ENCODE measurements around the gene NUP205.

Gene NUP205

GRCh38 chr7:135552148-135552547 is 5.6 kb upstream of the NUP205 start:
- DNase-seq, result no peak

DNA sequence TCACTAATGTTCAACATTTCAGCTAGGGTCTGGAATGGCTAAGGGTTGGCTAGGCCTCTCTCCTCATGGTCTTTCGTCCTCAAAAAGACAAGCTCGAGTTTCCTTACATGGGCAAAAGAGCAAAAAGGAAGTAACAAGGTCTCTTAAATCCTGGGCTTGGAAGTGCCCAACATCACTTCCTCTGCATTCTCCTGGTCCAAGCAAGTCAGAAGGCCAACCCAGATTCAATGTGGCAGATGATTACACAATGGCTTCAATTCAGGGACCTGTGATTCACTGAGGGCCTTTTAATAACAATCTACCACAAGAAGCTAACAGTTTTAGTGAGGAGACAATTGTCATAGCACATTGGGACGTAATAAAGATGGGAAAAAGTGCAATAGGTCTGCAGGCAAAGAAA is 4.4 kb upstream of the NUP205 start:
- no peak for DNase-seq

GRCh38 chr7:135558337-135558767 is 635 bp downstream of the NUP205 start:
- peak; percentile 53 for DNase-seq

DNA sequence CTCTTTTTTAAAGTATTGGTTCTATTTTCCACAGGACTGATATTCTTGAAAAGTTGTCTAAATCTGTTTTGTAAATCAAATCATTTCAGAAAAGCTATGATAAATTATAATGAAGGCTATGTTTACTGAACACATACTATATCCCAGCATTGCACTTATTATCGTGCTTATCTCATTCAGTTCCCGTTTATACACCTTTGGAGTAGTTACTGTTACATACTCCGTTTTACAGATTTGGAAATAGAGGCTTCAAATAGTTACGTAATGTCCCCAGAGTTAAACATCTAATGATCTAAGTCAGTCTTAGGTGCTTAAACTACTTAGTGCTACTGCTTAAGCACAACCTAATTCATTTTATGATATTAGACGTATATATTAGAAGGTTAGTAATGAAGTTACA is 1.2 kb downstream of the NUP205 start:
- no peak for DNase-seq

DNA sequence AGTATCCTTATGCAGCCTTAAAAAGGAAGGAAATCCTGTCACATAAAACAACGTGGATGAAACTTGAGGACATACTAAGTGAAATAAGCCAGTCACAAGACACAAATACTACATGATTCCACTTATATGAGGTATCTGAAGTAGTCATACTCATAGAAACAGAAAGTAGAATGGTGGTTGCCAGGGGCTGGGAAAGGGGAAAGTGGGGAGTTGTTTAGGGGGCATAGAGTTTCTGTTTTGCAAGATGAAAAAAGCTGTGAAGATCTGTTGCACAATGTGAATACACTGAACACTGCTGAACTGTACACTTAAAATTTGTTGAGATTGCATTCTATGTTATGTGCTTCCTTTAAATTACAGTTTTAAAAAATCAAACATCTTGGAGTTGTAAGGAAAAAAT is 2.9 kb downstream of the NUP205 start:
- no peak for DNase-seq

- DNase-seq, result no peak
These were observed 5.0 kb downstream of the NUP205 start for GRCh38 chr7:135562720-135563119.

GRCh38 chr7:135571834-135572233 is 14.1 kb downstream of the NUP205 start:
- DNase-seq, result no peak

DNA sequence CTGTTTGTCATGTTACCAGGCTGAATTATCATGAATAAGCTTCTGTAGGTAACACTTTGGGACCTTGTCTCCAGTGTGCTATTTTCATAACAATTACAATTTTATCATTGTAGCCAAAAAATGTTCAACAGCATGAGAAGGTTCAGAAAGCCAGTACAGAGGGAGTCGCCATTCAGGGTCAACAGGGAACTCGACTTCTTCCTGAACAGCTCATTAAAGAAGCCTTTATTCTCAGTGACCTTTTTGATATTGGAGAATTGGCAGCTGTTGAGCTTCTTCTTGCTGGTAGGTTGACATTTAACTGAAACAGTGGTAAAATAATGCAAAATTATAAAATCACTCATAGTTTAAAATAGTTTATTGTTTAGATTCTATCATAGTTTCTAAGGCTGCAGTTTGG is 15.8 kb downstream of the NUP205 start:
- DNase-seq, result no peak

- DNase-seq, result no peak
These were observed 17.6 kb downstream of the NUP205 start for GRCh38 chr7:135575296-135575695.

DNA sequence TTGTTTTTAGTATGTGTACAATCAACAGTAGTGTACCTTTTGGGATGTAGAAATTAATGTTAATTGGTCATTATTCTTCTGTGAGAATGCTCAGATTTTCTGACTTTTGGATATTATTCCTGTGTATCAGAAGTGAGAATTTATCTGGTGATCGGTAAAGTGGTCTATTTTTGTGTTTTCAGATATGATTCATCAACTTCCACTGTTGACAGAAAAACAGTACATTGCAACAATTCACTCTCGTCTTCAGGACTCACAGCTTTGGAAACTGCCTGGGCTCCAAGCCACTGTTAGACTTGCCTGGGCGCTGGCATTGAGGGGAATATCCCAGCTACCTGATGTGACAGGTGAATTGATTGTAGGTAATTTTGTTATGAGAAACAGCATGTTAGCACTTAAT is 20.9 kb downstream of the NUP205 start:
- DNase-seq, result no peak

DNA sequence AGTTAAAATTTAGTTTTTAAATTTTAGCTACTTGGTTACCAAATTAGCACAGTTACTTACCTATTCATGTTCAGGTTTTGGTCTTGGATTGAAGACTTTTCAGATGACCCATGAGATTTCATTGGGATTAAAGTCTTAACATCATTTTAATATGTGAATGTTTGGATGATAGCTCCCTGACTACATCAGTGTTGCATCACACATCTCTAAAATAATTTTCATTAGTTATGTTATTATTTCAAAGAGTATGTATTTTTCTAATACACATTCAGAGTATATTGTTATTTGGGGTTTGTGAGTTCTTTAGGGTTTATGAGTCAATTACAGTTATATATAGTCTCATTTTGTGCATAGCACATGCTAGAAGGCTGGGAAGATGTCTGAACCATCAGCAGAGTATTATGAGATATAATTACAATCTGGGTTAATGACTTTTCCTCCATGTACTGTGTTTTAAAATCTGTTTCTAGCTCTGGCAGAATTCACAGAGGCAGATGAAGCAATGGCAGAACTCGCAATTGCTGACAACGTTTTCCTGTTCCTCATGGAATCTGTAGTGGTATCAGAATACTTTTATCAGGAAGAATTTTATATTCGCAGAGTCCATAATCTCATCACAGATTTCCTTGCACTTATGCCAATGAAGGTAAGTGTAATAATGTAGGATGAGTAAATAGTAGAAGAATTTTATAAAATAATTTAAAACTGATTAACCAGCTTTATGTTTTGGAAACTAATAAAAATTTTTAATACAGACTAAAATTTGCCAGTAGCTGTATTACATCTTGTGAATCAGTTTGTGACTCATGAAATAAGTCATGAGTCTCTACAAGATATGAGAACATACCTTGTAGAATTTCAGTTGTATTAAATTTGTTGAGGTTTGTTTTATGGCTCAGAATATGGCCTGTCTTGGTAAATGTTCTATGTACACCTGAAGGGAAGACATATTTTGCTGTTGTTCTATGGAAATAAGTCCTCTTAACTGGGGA is 26.9 kb downstream of the NUP205 start:
- no peak for DNase-seq

- no peak for DNase-seq
These were observed 39.6 kb downstream of the NUP205 start for GRCh38 chr7:135597181-135597925.

GRCh38 chr7:135597926-135598305 is 40.2 kb downstream of the NUP205 start:
- DNase-seq, result no peak

DNA sequence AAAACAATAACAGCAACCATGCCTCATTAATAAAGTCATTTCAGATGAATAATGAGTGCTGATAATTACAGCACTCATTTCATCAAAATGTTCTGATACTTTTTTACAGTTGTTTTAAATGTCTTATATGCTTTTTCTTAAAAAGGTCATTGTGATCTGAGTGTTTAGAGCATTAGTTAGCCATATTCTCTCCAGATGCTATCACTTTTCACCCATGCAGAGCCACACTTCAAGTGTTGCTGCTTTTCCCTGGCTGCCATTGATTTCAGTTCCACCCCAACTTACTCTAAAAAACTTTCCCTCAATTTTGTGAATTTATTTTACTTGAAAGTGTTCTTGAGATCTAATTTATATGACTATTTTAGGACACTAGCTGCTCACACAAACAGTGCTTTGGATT is 41.8 kb downstream of the NUP205 start:
- no peak for DNase-seq

GRCh38 chr7:135600226-135600625 is 42.5 kb downstream of the NUP205 start:
- no peak for DNase-seq

DNA sequence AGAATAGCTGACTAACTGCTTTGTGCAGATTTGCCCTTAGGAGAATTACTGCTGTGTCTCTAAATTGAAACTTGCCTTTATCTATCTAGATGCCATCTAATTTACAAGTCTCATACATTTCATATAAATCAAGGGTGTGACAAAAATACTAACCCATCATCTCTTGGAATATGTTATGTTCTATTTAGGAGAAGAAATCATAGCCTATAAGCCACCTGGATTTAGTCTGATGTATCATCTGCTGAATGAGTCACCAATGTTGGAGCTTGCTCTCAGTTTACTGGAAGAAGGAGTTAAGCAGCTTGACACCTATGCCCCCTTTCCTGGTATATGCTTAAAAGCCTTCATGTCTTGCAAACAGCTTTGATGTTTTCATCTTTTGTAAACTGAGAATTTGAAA is 43.5 kb downstream of the NUP205 start:
- no peak for DNase-seq

DNA sequence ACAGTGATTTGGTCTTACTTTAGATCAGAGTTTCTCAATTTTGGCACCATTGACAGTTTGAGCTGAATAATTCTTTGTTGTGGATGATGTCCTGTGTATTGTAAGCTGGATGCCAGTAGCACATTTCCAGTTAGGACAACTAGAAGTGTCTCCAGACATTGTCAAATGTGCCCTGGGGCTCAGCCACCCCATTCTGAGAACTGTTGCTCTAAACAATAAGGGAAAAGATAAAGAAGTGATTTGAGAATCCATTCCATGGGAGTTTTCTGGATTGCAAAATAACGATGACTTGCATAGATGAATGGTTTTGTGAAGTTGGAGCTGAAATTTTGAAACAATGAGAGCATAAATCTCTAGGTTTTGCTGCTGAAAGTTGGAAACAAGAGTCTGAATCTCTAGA is 44.6 kb downstream of the NUP205 start:
- no peak for DNase-seq

- no peak for DNase-seq
These were observed 58.4 kb downstream of the NUP205 start for GRCh38 chr7:135616136-135616535.

DNA sequence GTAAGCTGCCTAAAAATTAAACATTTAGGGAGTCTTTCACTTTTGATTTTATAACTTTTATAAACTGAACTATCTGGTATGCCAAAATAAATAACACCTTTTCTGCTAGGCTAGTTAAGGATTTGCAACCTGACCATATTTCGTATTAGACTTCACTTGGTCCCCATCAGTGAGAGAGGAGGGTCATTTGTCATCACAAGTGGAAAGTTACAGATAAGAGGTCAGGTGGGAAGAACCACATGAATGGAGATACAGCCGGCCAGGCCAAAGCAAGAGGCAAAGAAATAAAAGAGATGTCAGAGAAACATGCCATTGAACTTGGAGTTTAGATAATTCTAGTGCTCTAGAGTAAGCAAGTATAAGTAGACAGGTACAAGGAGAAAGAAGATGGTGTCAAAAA is 60.1 kb downstream of the NUP205 start:
- DNase-seq, result no peak

DNA sequence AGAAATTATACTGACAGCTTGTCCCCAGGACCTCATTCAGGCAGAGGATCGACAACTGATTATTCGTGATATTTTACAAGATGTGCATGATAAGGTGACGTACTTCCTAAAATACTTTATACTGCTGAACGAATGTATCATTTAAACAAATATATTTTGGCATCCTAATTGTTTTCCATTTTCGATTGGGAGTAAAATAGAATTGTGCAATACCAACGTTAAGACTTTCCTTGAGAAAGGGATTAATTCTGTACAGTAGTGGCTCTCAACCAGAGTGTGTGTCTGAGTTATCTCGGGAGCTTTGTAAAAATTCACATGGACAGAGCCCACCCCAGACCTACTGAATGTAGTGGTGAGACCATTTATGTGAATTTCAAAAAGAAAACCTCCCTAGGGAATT is 60.8 kb downstream of the NUP205 start:
- DNase-seq, result no peak

GRCh38 chr7:135620447-135620846 is 62.7 kb downstream of the NUP205 start:
- no peak for DNase-seq

DNA sequence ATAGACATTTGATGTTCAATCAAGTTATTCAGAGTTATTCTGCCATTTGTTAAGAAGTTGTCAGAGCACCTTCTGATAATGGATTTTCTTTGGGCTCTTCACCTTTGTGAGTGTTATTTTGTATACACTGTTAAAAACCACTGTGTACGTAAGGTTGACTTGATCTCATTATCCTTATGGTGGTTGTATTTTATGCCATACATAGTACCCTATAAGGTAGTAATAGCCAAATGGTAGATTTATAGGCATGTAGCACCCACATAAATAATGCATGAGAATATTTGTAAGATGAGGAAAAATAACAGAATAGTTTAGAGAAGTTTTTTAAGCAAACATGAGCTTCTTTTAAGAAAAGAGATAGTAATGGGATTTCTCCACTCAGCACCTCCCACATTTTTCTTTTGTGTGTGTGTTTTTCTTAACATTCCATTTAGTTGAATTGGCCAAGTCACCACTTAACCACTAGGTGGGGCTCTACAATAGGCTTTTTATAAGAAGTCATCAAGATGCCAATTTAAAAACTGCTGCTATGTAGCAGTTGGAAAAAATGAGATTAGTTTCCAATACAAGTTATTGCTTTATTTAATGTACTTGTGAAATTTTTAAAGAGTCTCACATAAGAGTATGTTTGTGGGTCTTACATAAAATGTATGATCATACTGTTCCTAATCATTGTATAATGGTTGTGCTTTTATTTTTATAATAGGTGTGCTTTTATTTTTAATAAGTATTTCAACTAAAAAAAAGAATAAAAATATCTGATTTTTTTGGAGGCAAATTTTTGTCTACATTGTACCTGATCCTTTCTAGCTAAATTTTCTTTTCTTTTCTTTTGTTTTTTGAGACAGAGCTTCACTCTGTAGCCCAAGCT is 63.5 kb downstream of the NUP205 start:
- no peak for DNase-seq

Data from effector CD8-positive, alpha-beta T cell (primary cell).